Subcutaneous adipose tissue (tissue), 4 donors: ENCODE results near the gene TRIM17. TPM values are rescaled to one million over a fixed set of nuclear protein-coding genes. Genes with fewer than 3 reads are reported as not detected.

Source experiments
- CTCF ChIP-seq: fragments of 450-650 bp; IDR thresholded peaks from one replicate; pipeline ENCODE4 v1.5.1; 2016; ENCODE audit warnings: low read depth, mild to moderate bottlenecking, control low read depth, antibody characterized with exemption, moderate library complexity
- total RNA-seq, 4 donors: library from RNA; depleted of rRNA; stranded (reverse); fragments of >200 nt; gene quantifications; one replicate each; pipeline ENCODE4 v1.1.0, GENCODE V29; 2016

TRIM17 gene
- total RNA-seq, 4 donors from 2014 or later, result not detected

- no peak for TF ChIP-seq CTCF
Observed at GRCh38 chr1:228392111-228392936, 24.3 kb downstream of the TRIM17 start.

- TF ChIP-seq CTCF, result no peak
Observed at GRCh38 chr1:228391411-228392020, 25.1 kb downstream of the TRIM17 start.

DNA sequence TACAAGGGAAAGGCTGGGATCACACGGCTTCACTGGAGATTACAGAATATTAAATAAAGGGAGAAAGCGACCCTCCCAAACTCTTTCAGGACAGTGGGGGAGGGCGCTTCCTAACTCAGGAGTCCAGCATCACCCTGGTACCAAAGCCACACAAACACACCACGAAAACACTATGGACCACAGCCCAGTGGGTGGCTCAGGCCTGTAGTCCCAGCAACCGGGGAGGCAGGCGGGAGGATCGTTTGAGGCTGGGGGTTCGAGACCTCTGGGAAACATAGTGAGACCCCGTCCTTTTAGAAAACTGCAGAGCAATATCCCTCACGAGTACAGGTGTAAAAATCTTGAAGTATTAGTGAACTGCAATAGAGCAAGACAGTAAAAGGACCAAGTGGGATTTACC, 26.0 kb downstream of the TRIM17 start:
- no peak for TF ChIP-seq CTCF

DNA sequence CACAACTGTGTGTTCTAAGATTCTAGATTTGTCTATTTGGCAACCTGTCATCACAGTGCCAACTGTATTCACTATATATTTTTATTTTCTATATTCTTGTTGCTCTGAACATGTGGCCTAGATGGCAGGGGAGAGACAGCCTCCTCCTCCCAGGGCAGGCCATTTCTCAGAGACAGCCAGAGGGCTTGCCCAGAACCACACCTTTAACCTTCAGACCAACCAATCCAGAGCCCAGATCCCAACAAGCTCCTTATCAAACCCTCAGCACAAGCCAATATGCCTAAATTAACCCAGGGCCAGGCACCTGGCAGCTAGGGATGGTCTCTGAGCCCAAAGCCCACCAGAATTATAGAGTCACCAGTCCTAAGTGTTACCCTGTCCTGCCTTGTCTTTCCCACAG, 29.3 kb downstream of the TRIM17 start:
- TF ChIP-seq CTCF, result no peak

GRCh38 chr1:228385232-228385631, 31.4 kb downstream of the TRIM17 start:
- TF ChIP-seq CTCF, result no peak

- TF ChIP-seq CTCF, result no peak
Observed at GRCh38 chr1:228383773-228384172, 32.9 kb downstream of the TRIM17 start.

GRCh38 chr1:228381356-228381755, 35.3 kb downstream of the TRIM17 start:
- TF ChIP-seq CTCF, result no peak
